ENCODE measurements around the gene TREM2.

TREM2 gene

DNA sequence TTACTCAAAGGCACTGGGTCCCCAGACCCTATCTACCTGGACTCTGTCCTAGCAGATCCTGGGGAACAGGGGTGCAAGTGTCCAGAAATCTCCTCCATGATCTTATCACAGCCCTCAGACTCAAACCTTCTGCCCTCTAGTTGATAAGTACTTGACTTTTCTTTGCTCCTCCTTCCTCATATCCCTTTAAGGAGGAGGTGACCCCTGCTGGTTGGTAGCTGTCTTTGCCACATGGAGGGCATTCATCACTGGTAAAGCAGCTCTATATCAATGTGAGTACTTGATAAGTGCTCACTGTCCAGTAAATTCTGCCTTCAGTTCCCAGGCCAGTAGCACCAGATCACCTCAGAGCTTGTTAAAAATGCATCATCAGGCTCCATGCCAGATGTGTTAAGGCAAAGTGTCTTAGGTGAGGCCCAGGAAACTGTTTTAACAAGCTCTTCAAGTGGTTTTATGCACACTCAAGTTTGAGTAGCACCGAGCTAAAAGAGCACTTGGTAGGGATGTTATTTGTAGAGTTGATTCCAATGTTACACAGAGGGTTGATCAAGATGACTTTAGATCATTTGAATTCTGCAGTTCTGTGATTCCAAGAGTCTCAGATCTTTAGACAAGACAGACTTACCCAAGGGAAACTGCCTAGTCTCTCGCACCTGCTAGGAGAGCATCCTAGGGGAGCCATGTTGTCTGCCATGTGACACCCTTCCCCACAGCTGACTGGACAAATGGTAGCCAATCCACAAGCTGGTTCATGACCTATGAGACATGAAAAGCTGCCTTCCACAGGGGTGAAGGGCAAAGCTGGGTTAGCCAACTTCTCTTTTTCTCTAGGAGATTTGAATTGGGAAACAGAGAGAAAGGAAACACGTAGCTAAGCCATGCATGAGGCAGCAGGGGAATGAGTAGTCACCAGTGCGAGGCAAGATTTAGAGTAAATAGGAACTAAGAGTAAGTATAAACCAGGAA is 19.4 kb upstream of the TREM2 start:
- no peak for DNase-seq

DNA sequence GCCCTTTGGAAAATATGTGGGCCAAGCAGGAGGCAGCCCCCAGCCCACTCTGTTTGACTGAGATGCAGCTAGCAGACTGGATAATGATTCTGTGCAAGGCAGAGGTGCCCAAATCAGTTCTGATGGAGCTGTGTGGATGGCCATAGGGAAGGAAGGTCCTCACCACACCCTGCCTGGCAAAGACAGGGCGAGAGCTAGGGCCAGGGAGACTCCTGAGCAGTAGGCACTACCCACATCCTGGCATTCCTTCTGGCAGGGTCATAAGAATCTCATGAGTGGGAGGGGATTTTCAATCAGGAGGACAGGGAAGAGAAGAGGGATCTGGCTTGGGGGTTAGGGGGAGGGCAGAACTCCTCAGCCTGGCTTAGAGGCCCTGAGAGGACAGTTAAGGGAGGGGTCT is 18.6 kb upstream of the TREM2 start:
- no peak for DNase-seq

DNA sequence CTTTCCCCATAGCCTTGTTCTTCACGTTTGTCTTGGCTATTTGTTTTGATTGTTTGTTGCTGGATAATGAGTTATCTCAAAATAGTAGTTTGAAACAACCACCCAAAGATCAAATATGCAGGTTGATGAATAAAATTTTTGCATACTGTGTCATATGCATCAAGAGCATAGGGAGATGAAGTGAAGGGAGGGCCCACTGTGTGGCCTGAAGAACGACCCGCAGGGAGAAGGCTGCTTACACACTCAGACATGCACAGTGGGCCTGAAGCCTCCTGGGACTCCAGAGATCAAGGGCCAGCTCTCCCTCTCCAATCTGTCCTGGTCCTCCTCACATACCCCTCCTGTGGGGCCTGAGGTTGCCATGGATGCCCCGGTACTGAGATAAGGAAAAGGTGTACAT is 16.2 kb upstream of the TREM2 start:
- DNase-seq: no peak

DNA sequence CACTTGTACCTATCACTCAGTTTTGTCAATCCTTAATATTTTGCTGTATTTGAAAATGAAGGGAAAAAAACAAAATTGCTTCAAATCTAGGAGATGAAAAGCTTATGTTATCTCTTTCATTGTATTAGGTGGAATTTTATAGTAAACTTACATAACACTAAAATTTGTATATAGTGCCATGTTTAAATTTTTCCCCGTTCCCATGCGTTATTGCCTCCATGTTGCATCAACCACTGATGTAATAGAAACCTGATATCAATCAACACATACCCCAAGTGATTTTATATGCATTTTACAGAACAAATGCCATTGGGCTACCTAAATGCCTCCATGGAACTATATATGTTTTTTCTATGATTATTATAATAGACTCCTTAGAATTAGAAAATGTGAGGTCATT is 14.8 kb upstream of the TREM2 start:
- DNase-seq: no peak

DNA sequence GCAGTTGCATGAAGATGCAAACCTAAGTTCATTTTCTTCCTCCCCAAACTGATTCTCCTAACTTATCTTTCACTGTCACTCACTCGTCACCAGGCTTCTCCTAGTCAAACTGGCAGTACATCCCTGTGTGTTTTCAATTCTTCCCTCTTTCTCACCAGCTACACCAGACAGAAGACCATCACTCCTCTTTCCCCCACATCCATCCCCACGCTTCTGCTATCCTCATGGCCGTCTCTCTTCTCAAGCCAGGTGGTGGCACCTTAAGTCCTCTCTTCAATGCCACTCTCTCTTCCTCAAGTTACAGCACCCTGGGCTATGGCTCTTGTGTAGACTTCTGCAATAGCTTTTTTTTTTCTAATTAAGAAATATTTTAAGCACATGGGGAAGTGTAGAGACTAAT is 14.4 kb upstream of the TREM2 start:
- DNase-seq: no peak

DNA sequence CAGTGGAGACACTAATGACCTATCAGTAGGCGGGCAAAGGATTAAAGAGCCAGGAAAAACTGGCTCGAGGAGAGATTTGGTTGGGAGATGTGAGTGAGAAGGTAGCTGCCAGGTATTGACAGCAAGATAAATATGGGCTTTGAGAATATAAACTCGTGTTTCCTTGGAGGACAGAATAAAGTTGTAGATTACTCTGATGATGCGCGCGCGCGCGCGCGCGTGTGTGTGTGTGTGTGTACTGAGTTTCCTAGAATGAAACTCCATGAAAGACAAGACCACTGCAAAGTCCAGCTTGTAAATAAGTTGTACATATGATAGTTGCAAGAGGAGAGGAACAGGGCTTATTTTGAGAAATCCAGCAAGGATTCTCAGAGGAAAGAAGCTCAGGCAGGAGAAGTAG is 13.3 kb upstream of the TREM2 start:
- no peak for DNase-seq

DNA sequence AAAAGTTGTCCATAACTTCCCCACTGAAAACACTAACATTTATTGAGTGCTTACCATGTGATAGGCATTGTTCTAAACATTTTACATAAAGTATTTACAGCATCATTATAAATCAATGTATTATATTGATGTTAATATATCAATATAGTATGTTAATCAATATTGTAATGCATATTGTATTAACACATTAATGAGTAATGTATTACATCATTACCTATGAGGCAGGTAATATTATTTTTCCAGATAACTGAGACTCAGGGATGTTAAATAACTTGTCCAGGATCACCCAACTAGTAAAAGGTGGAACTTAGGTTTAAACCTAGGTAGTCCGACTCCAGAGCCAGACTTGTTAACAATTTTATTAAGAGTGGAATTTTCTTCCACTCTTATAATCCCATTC is 12.2 kb upstream of the TREM2 start:
- no peak for DNase-seq

DNA sequence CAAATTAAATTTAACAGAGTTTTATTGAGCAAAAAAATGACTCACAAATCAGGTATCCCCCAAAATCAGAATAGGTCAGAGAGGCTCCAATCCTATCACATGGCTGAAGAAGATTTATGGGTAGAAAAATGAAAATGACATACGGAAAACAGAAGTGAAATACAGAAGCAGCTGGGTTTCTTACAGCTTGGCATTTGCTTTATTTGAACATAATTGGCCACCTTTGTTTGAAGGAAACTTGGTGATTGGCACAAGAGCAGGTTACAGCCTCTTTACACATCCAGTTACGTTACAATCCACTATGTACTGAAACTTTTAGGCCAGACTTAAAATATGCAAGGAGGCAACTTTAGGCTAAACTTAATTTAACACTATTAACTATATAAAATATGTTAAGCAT is 11.7 kb upstream of the TREM2 start:
- DNase-seq: no peak

DNA sequence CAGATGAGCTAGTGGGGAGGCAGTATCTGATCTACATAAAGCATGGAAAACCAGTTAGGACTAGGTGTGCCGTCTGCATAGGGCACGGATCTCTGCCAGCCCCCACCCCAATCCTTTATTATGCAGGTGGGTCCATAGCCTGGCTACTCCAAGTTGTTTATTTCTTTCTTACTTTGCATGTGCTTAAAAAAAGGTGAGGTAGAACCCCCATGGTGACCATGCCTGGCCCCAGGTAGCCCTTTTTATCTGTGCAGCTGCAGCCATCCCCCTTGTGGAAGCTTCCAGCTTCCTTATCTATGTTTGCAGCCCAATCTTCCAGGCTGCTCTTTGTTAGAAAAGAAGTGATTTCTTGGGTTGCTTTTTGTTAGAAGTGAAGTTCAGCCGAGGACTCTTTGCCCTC is 9.0 kb upstream of the TREM2 start:
- DNase-seq: no peak

DNA sequence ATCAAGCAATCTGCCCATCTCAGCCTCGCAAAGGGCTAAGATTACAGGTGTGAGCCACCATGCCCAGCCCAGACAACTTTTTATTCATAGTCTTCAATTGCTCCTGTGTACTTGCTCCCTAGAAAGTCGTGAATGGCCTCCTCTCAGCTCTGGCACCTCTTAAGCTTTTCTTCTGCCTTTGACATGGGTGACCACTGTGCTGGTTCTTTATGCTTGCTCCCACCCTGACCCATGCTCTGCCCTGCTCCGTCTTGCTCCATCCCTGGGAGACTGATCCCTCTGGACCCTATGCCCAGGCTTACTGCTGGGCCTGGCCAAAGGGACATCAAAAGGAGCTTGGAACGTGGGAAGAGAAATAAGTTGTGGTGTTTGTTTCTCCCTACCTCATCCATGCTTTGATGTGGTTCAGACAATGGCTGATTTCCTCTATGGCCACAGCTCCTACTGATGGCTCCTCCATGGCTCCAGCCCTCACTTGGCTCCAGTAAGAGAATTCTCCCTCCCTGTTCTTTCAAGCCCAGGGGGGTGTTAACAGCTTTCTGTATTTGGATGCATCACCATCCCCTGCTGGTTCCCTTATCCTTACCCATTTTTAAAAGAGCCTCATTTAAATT is 7.7 kb upstream of the TREM2 start:
- DNase-seq: no peak

DNA sequence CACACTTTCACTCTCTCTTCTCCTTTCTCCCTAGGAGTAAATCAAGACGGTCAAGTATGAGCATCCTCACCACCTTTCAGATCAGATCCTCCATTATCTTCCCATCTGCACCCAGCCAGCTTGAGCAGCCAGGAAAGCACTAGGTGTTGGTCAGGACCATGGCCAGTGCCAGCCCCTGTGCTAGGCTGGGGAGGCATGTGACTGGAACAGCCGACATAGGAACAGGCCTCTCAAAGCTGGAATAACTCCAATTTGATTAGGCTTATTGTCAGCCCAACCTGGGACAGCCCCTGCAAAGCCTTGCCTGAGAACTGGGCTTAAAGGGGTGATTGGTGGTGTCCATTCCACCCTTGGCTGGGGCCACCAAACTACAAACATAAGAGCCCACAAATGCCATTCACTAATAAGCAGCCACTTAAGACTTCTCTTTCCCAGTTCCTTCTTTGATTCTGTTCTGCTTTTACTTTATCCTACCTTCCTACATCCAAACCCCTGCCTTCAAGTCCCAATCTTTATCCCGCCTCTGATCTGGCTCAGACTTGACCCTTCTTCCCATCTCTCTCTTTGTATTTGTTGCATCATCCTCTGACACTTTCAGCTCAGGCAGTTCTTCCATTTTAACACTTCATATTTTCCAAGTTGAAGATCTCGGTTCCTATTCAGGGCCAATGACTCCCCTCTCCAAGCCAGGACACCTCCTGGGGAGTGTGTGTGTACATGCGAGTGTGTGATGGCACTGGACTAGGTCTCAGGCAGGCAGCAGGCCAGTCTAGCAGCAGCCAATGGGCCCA is 4.5 kb upstream of the TREM2 start:
- no peak for DNase-seq

DNA sequence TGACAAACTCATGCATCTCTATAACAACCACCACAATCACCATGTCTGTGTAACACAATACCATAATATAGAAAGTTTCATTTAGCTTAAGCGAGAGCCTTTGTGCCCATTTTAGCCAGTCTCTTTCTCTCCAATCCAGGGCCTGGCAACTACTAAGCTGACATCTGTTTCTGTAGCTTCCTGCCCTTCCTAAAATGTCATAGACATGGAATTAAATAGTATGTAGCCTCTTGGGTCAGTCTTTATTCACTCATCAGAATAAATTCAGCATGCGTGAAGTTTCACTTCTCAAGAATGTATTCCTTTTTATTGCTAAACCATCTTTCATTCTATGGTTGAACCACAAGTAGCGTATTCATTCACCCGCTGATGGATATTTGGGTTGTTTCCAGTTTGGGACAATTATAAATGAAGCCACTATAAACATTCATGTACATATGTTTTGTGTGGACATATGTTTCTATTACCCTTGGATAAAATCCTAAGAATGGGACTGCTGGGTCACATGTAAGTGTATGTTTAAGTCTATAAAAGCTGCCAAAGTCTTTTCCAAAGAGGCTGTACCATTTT is 1.7 kb upstream of the TREM2 start:
- DNase-seq: no peak

DNA sequence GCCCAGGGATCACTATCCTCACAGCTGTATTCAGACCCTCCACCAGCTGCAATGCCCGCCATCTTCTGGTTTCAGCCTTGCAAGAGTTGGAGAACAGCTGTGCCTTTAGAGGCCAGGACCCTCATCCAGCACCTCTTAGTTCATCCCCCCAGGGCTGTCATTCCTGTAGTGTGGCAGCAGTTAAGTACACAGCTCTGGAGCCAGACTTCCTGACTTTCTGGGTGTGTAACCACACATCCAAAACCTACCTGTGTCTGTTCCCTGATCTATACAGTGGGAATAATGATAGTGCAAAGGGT is 452 bp upstream of the TREM2 start:
- no peak for DNase-seq

DNA sequence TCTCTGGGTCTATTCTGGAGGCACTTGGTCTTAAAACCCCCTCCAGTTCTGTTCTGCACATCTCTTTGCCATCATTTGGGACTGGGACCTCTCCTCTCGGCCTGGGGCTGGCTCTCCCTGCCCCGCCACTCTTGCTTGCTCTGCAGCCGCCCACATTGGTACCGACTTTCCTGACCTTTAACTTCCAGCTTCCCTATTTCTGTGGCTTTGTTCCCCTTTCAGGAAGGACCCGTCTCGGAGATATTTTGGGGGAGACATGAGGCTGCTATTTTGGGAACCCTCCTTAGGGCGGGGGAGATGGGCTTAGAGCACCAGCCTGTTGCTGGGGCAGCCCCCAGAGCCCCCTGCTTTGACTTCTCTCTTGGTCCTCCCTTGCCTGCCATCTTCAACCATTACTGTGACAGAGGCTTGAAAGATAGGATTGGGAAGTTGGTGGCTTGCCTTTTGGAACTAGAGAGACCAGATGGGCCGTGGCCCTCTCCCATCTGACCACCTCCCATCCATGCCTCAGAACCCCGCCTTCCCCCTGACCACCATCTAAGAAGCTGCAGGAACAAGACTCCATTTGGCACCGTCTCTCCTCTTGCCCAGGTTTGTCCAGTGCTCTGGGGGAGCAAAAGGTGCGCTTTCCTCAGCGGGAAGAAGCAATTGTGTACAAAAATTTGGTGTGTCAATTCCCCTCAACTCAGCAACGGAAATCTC is 914 bp downstream of the TREM2 start:
- no peak for DNase-seq

DNA sequence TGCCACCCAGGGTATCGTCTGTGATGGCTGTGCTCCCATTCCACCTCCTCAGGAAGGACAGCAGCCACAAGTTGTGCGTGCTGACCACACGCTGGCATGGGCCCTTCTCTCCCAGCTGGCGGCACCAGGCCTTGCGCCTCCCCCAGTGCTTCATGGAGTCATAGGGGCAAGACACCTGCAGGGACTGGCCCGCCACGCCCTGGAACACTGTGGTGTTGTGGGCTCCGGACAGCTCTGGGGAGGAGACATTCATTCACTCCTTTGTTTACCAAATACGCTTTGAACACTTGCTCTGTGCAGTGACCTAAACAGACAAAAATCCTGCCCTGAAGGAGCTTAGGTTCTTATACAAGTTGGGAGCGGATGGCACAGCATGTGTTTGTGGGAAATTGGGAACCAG is 1.5 kb downstream of the TREM2 start:
- DNase-seq: no peak

DNA sequence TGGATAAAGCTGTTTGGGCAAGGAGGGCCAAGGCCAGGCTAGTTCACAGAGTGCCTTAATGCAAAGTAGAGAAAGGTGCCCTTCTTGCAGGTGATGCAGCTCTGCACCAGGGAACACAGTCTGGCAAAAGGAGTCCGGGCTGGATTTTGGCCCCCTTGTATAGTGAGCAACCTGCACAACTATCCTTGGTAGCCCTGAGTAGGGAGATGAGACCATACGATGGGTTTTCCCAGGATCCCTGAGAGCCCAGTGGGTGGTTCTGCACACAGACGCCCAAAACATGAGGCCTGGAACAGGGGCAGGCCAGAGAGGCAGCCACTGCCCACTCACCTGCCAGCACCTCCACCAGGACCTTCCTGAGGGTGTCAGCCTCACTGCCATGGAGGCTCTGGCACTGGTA is 2.0 kb downstream of the TREM2 start:
- DNase-seq: no peak

DNA sequence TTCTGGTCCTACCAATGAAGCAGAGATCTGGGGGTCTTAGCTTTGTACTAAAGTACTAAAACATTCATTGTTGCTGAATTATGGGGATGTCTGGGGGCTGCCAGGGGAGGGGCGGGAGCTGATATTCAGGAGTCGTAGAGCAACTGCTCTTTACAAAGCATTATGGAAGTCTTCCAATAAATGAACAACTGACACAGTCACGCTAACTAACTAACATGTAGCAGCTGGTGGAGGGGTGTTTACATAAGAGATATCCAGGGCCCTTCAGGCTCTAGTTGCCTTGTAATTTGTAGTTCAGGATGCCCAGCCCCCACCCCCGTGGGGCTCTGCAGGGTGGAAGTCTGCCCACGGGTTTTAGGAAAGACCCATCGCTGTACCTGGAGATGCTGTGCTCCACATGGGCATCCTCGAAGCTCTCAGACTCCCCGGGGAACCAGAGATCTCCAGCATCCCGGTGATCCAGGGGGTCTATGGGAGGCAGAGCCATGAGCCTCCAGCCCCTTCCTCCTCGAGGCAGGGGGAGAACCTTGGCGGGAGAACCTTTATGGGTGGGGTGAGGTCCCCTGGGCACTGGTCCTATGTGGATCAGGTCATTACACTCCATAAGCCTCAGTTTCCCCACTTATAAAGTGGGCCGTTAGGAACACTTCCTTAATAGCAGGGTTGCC is 3.4 kb downstream of the TREM2 start:
- DNase-seq: no peak

DNA sequence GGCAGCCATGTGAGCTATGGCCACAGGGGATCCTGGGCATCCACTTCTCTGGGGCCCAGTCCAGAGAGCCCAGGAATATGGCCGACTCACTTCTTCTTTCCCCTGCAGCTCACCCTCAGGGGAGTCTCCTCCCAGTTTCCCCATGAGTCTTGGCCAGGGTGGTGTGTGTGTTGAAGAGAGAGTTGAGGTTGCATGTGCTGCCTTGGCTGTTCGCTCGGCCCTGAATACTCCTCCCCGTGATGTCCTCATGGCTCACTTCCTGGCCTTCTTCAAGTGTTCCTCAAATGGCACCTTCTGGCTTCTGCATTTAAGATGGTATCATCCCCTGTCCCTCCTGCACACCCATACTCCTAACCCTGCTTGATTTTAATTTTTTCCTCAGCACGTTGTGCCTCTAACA is 5.6 kb downstream of the TREM2 start:
- no peak for DNase-seq

DNA sequence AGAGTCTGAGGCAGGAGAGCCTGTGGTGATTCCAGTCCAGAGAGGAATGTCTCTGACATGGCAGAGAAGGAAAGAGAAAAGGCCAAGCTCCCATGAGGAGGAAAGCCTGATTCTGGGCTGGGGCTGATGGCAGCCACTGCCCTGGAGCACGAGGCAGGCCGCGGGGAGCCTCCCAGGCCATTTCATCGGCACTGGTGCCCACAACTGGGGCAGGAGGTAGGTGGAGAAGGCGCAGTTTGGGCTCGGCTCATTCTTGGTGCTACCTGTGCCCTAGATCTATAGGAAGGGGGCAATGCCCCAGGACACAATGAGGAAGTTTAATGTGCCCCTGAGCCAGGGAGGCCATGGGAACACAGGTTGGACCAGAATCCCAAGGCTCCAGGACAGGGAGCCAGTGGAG is 6.1 kb downstream of the TREM2 start:
- DNase-seq: no peak

DNA sequence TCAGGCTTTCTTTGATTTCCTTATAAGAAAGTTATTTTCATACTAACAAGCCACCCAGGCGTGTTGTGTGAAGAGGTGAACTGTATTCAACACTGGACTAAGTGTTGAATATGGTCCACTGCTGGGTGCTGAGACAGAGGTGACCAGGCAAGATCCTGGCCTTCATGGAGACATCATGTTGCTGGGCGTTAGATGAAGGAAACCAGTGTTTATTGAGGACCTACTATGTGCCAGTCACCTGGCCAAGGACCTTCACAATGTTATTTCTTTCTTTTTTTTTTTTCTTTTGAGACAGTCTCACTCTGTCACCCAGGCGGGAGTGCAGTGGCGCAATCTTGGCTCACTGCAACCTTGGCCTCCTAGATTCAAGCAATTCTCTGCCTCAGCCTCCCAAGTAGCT is 6.9 kb downstream of the TREM2 start:
- no peak for DNase-seq

DNA sequence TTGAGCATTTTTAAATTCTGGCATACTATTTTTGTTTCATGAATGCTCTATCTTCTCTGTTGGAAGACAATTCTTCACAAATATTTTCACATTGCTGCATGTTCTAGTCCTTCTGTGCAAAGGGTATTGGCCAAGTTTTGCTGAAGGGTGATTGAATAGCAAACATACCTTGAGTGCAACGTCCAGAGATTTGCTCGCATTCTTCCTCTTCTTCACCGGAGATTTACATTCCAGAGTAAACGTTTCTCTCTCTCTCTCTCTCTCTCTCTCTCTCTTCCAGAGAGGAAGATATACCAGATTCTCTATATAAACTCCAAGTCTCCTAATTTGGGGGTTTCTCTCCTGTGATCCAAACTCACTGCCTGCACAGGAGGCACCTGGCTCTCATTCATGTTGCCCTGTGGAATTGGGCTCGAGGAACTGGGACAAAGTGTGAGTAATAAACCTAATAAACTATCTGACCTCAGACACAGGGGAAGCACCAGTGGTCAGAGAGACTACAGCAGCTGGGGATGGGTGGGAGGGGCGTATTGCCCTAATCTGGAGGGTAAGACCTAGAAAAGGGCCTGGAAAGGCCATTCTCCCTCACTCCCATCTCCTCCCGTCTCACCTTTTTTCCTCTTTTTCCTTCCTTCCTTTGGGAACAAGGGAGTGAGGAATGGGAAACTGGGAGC is 7.6 kb downstream of the TREM2 start:
- no peak for DNase-seq

Data from activated gamma-delta T cell (primary cell).